Uterus (tissue), 4 donors: ENCODE results near the gene TTC39C. TPM values are rescaled to one million over a fixed set of nuclear protein-coding genes. Genes with fewer than 3 reads are reported as not detected.

ENCODE experiments used
- DNase-seq, 2 donors: peaks; one replicate each; pipeline ENCODE4 v3.0.0-alpha.2; 2019 to 2020
- H3K27ac ChIP-seq, 2 donors: fragments of 200-600 bp; sonication (generic); 1 replicate in 1 of 2; 2 replicates in 1 of 2; pipeline ENCODE4 v1.5.1; 2016 to 2018
- H3K27me3 ChIP-seq, 2 donors: fragments of 200-600 bp; sonication (generic); one replicate each; pipeline ENCODE4 v1.5.1; 2018 to 2019; ENCODE audit warnings: control low read depth in 1 of 2
- H3K36me3 ChIP-seq, 2 donors: fragments of 200-600 bp; sonication (generic); one replicate each; pipeline ENCODE4 v1.5.1; 2019; ENCODE audit warnings: control low read depth in 1 of 2
- H3K4me1 ChIP-seq, 2 donors: fragments of 200-600 bp; sonication (generic); one replicate each; pipeline ENCODE4 v1.5.1; 2018 to 2019; ENCODE audit warnings: control low read depth in 1 of 2
- H3K4me3 ChIP-seq, 2 donors: fragments of 200-600 bp; sonication (generic); 1 replicate in 1 of 2; 2 replicates in 1 of 2; pipeline ENCODE4 v1.5.1; 2018 to 2019; ENCODE audit warnings: mild to moderate bottlenecking in 1 of 2
- H3K9me3 ChIP-seq, 2 donors: fragments of 200-600 bp; sonication (generic); one replicate each; pipeline ENCODE4 v1.5.1; 2019; ENCODE audit warnings: control low read depth in 1 of 2
- POLR2A ChIP-seq, 2 donors: fragments of 450-650 bp; IDR thresholded peaks; one replicate each; pipeline ENCODE4 v1.6.1; 2016; ENCODE audit warnings: antibody characterized with exemption in 2 of 2, mild to moderate bottlenecking in 1 of 2, moderate library complexity in 1 of 2
- intact Hi-C: fragments of 100-400 bp; cut with DNase I; formaldehyde crosslinking; loops from one replicate; pipeline ENCODE4 v1.15.1; 2023; ENCODE audit warnings: low total_unique reads
- total RNA-seq, 4 donors: library from RNA; depleted of rRNA in 3 of 4; stranded (reverse); fragments of >200 nt in 3 of 4; gene quantifications; one replicate each; pipeline versions ENCODE4 v1.1.0 to v1.2.4, GENCODE V29; 2014 to 2023
- TF ChIP-seq, protein P1 (sequence below), 4 experiments: fragments of 200-600 bp in 2 of 4; fragments of 450-650 bp in 2 of 4; sonication (generic) in 2 of 4; IDR thresholded peaks; one replicate each; pipeline ENCODE4 v1.5.1; 2016 to 2019; ENCODE audit warnings: antibody characterized with exemption in 4 of 4, mild to moderate bottlenecking in 2 of 4, moderate library complexity in 1 of 4
- donor health status: DM: yes; HTN: yes; CAD: no.

The TTC39C gene
- total RNA-seq, 4 donors from 2014 or later = 25.6 to 50.6 (median 33.5) TPM

DNA sequence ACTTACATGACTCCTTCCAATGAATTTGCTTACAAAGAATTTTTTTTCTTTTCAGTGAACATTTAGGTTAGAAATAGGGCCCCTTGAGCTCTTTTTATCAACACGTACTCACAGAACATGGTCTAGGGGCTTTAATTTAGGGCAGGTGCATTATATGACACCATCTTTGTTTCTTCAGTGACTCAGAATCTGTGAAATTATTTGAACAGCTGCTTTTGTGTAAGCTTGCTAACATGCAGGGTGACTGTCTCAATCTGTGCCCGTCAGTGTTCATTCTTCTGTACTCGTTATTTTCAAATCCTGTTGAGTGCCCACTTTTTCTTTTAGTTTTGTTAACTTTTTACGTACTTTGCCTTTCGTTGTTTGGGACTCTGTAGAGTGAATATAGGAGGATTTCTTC lies 71.5 kb downstream of the TTC39C start:
- DNase-seq = no peak
- H3K27ac ChIP-seq = no peak overlapping the region

GRCh38 chr18:24089076-24089475 lies 74.5 kb downstream of the TTC39C start:
- H3K36me3 ChIP-seq = no peaks in the 10 kb centered on the region
- no peaks in the 10 kb centered on the region for H3K4me1 ChIP-seq
- no peaks in the 10 kb centered on the region for H3K27me3 ChIP-seq
- intact Hi-C loops = no loop called here
- H3K9me3 ChIP-seq = no peaks in the 10 kb centered on the region
- no peak for DNase-seq
- H3K4me3 ChIP-seq = no peak overlapping the region
- no peak for TF ChIP-seq POLR2A (IDR thresholded peaks at IDR 0.05)
- TF ChIP-seq, protein P1, sequence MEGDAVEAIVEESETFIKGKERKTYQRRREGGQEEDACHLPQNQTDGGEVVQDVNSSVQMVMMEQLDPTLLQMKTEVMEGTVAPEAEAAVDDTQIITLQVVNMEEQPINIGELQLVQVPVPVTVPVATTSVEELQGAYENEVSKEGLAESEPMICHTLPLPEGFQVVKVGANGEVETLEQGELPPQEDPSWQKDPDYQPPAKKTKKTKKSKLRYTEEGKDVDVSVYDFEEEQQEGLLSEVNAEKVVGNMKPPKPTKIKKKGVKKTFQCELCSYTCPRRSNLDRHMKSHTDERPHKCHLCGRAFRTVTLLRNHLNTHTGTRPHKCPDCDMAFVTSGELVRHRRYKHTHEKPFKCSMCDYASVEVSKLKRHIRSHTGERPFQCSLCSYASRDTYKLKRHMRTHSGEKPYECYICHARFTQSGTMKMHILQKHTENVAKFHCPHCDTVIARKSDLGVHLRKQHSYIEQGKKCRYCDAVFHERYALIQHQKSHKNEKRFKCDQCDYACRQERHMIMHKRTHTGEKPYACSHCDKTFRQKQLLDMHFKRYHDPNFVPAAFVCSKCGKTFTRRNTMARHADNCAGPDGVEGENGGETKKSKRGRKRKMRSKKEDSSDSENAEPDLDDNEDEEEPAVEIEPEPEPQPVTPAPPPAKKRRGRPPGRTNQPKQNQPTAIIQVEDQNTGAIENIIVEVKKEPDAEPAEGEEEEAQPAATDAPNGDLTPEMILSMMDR (IDR thresholded peaks at IDR 0.05) = no peak
- no peak overlapping the region for H3K27ac ChIP-seq

More for the DNA sequence above, 71.5 kb downstream of the TTC39C start:
- intact Hi-C loops = no loop called here
- TF ChIP-seq POLR2A (IDR thresholded peaks at IDR 0.05) = no peak
- H3K36me3 ChIP-seq = no peaks in the 10 kb centered on the region
- H3K27me3 ChIP-seq = no peaks in the 10 kb centered on the region
- no peaks in the 10 kb centered on the region for H3K9me3 ChIP-seq
- H3K4me3 ChIP-seq = no peak overlapping the region
- H3K4me1 ChIP-seq = no peaks in the 10 kb centered on the region

- intact Hi-C loops = no loop called here
- H3K4me3 ChIP-seq = no peak overlapping the region
- no peaks in the 10 kb centered on the region for H3K4me1 ChIP-seq
- H3K27ac ChIP-seq = no peak overlapping the region
- H3K9me3 ChIP-seq = no peaks in the 10 kb centered on the region
- H3K27me3 ChIP-seq = no peaks in the 10 kb centered on the region
- TF ChIP-seq POLR2A (IDR thresholded peaks at IDR 0.05) = no peak
- TF ChIP-seq, protein P1 (IDR thresholded peaks at IDR 0.05) = no peak
- H3K36me3 ChIP-seq = no peaks in the 10 kb centered on the region
- DNase-seq = no peak
These were observed 75.2 kb downstream of the TTC39C start for GRCh38 chr18:24089515-24090337.

- Histone ChIP-seq H3K27ac (no peak overlapping the region), H3K4me3 (no peak overlapping the region), H3K4me1 (no peaks in the 10 kb centered on the region), H3K36me3 (no peaks in the 10 kb centered on the region), H3K9me3 (no peaks in the 10 kb centered on the region), H3K27me3 (no peaks in the 10 kb centered on the region)
- TF ChIP-seq POLR2A (IDR thresholded peaks at IDR 0.05) = no peak
- TF ChIP-seq, protein P1 (IDR thresholded peaks at IDR 0.05) = no peak
- DNase-seq = no peak
- intact Hi-C loops = no loop called here
These were observed 76.3 kb downstream of the TTC39C start for GRCh38 chr18:24090876-24091275.

DNA sequence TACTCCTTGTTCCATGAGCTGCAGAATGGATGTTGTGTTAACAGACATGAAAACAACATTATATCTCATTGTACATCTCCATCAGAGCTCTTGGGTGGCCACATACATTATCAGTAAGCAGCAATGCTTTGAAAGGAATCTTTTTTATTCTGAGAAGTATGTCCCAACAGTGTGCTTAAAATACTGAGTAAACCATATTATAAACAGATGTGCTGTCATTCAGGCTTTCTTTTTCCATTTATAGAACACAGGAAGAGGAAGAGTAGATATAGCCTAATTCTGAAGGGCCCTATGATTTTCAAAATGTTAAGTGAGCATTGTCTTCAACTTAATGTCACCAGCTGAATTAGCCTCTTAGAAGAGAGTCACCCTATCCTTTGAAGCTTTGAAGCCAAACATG lies 80.0 kb downstream of the TTC39C start:
- intact Hi-C loops = no loop called here
- no peak for DNase-seq
- Histone ChIP-seq H3K36me3 (no peaks in the 10 kb centered on the region), H3K27me3 (no peaks in the 10 kb centered on the region), H3K9me3 (peaks cover 0 to 6% of the 10 kb centered on the region in 2 donors), H3K27ac (no peak overlapping the region), H3K4me3 (no peak overlapping the region), H3K4me1 (no peaks in the 10 kb centered on the region)
- TF ChIP-seq POLR2A (IDR thresholded peaks at IDR 0.05) = no peak
- TF ChIP-seq, protein P1 (IDR thresholded peaks at IDR 0.05) = no peak
